ENCODE data around the gene ARHGAP24. TPM values are rescaled to one million over a fixed set of nuclear protein-coding genes. Genes with fewer than 3 reads are reported as not detected.
"Not testable (repeated sequence)": the region's sequence is repeated elsewhere in the genome, so short reads cannot be mapped to it uniquely, and the experiment has no call there.

Gene ARHGAP24
- total and polyA plus RNA-seq, 8 donors, result 10.5 to 34.7 (median 17.1) TPM

GRCh38 chr4:85656759-85657505 is 182.0 kb downstream of the ARHGAP24 start:
- FAIRE-seq, result peak; percentile 56
- H3K27me3 ChIP-seq, result no peaks in the 10 kb centered on the region
- no peaks in the 10 kb centered on the region for H3K9me3 ChIP-seq
- intact Hi-C loops (cut with DNase I), result no loop called here
- ATAC-seq, result no peak
- WGBS, 2 donors, result 78 to 92% methylated on average over 2 of the region's 2 CpGs
- TF ChIP-seq CTCF (IDR thresholded peaks at IDR 0.05), result no peak
- no peak for DNase-seq
- peaks cover 0 to 6% (median 0%) of the 10 kb centered on the region in 3 donors for H3K4me1 ChIP-seq
- H3K36me3 ChIP-seq, result no peaks in the 10 kb centered on the region
- H3K27ac ChIP-seq, result no peak overlapping the region
- H3K4me3 ChIP-seq, result no peak overlapping the region

GRCh38 chr4:85658766-85659439 is 184.0 kb downstream of the ARHGAP24 start:
- Histone ChIP-seq H3K9me3 (no peaks in the 10 kb centered on the region), H3K27me3 (no peaks in the 10 kb centered on the region), H3K36me3 (no peaks in the 10 kb centered on the region), H3K27ac (no peak overlapping the region), H3K4me1 (peaks cover 0 to 6% (median 0%) of the 10 kb centered on the region in 3 donors), H3K4me3 (no peak overlapping the region)
- intact Hi-C loops (cut with DNase I), result no loop called here
- no peak for FAIRE-seq
- DNase-seq, result no peak
- peak in 2 of 4 donors; percentile 77 to 78 for ATAC-seq
- 42 to 48% methylated on average over 6 of the region's 6 CpGs for WGBS, 2 donors
- TF ChIP-seq CTCF (IDR thresholded peaks at IDR 0.05), result no peak

GRCh38 chr4:85659610-85660218 is 184.8 kb downstream of the ARHGAP24 start:
- 62% methylated on average over 3 of the region's 3 CpGs for WGBS, 2 donors
- intact Hi-C loops (cut with DNase I), result no loop called here
- FAIRE-seq, result no peak

GRCh38 chr4:85666625-85667024 is 191.7 kb downstream of the ARHGAP24 start:
- not testable (repeated sequence) for ATAC-seq

More at GRCh38 chr4:85659610-85660218, 184.8 kb downstream of the ARHGAP24 start:
- Histone ChIP-seq H3K27me3 (no peaks in the 10 kb centered on the region), H3K9me3 (no peaks in the 10 kb centered on the region), H3K4me3 (no peak overlapping the region), H3K27ac (no peak overlapping the region), H3K36me3 (no peaks in the 10 kb centered on the region), H3K4me1 (peaks cover 0 to 6% (median 0%) of the 10 kb centered on the region in 3 donors)
- DNase-seq, result no peak
- no peak for TF ChIP-seq CTCF (IDR thresholded peaks at IDR 0.05)
- peak in 2 of 4 donors; percentile 44 to 56 for ATAC-seq

GRCh38 chr4:85669204-85669603 is 194.3 kb downstream of the ARHGAP24 start:
- Histone ChIP-seq H3K9me3 (no peaks in the 10 kb centered on the region), H3K4me3 (no peak overlapping the region), H3K27ac (no peak overlapping the region), H3K36me3 (no peaks in the 10 kb centered on the region), H3K27me3 (no peaks in the 10 kb centered on the region), H3K4me1 (peaks cover 0 to 8% (median 4%) of the 10 kb centered on the region in 3 donors)
- intact Hi-C loops (cut with DNase I), result no loop called here
- FAIRE-seq (no peak), DNase-seq (no peak), ATAC-seq (peak in 1 of 4 donors; percentile 66)
- no peak for TF ChIP-seq CTCF (IDR thresholded peaks at IDR 0.05)
- WGBS, 2 donors, result 91 to 97% methylated on average over 3 of the region's 3 CpGs

More at GRCh38 chr4:85666625-85667024, 191.7 kb downstream of the ARHGAP24 start:
- intact Hi-C loops (cut with DNase I); H3K4me3 ChIP-seq; H3K27me3 ChIP-seq; DNase-seq; H3K36me3 ChIP-seq; FAIRE-seq; H3K9me3 ChIP-seq; H3K4me1 ChIP-seq; H3K27ac ChIP-seq: not testable (repeated sequence)
- 97 to 99% methylated on average over 7 to 8 of the region's 8 CpGs for WGBS, 2 donors
